ENCODE data around the gene RGS7.
A peak's percentile ranks its signal among the peaks of the same experiment; 100 is the strongest.

RGS7 gene

GRCh38 chr1:240877605-240878004 is 479.4 kb downstream of the RGS7 start:
- ChIA-PET POLR2A (ENCODE audit: low non-redundant PET) (no interaction called here), CTCF (no interaction called here)
- TF ChIP-seq CTCF (conservative IDR thresholded peaks at IDR 0.05; ENCODE audit: low read depth), result no peak
- no peak for DNase-seq (ENCODE audit: low spot score)
- H3K27ac ChIP-seq, result no peak overlapping the region

- H3K27ac ChIP-seq, result no peak overlapping the region
- ChIA-PET POLR2A (ENCODE audit: low non-redundant PET) (no interaction called here), CTCF (no interaction called here)
- no peak for DNase-seq (ENCODE audit: low spot score)
- no peak for TF ChIP-seq CTCF (conservative IDR thresholded peaks at IDR 0.05; ENCODE audit: low read depth)
Observed at GRCh38 chr1:240876071-240876470, 480.9 kb downstream of the RGS7 start.

- no peak for TF ChIP-seq CTCF (conservative IDR thresholded peaks at IDR 0.05; ENCODE audit: low read depth)
- H3K27ac ChIP-seq, result no peak overlapping the region
- CTCF ChIA-PET, result no interaction called here
- DNase-seq (ENCODE audit: low spot score), result no peak
- POLR2A ChIA-PET (ENCODE audit: low non-redundant PET), result no interaction called here
Observed at GRCh38 chr1:240869071-240869470, 487.9 kb downstream of the RGS7 start.

GRCh38 chr1:240866724-240867123 is 490.3 kb downstream of the RGS7 start:
- CTCF ChIA-PET, result interaction anchor here (0.6 to 0.7 kb wide), 2 partner anchors 37 to 350 kb away, joined by 3 read pairs; no protein-coding TSS in a partner anchor
- no peak for DNase-seq (ENCODE audit: low spot score)
- H3K27ac ChIP-seq, result no peak overlapping the region
- POLR2A ChIA-PET (ENCODE audit: low non-redundant PET), result no interaction called here
- TF ChIP-seq CTCF (conservative IDR thresholded peaks at IDR 0.05; ENCODE audit: low read depth), result no peak

GRCh38 chr1:240860023-240860422 is 497.0 kb downstream of the RGS7 start:
- TF ChIP-seq CTCF (conservative IDR thresholded peaks at IDR 0.05; ENCODE audit: low read depth), result no peak
- POLR2A ChIA-PET (ENCODE audit: low non-redundant PET), result no interaction called here
- DNase-seq (ENCODE audit: low spot score), result no peak
- H3K27ac ChIP-seq, result no peak overlapping the region
- CTCF ChIA-PET, result interaction anchor here (0.7 kb wide), 1 partner anchor 1234 kb away, joined by 3 read pairs; no protein-coding TSS in a partner anchor

GRCh38 chr1:240854367-240854766 is 502.6 kb downstream of the RGS7 start:
- TF ChIP-seq CTCF (conservative IDR thresholded peaks at IDR 0.05; ENCODE audit: low read depth), result no peak
- DNase-seq (ENCODE audit: low spot score), result peak; percentile 24
- ChIA-PET CTCF (interaction anchor here (0.6 to 0.9 kb wide), 3 partner anchors 68 to 689 kb away, joined by 3 to 5 read pairs (median 3); no protein-coding TSS in a partner anchor), POLR2A (ENCODE audit: low non-redundant PET) (no interaction called here)
- no peak overlapping the region for H3K27ac ChIP-seq

- no peak for TF ChIP-seq CTCF (conservative IDR thresholded peaks at IDR 0.05; ENCODE audit: low read depth)
- no peak for DNase-seq (ENCODE audit: low spot score)
- POLR2A ChIA-PET (ENCODE audit: low non-redundant PET), result no interaction called here
- no peak overlapping the region for H3K27ac ChIP-seq
- CTCF ChIA-PET, result interaction anchor here (0.6 to 0.7 kb wide), 3 partner anchors 45 to 993 kb away, joined by 3 to 6 read pairs (median 4); no protein-coding TSS in a partner anchor
Observed at GRCh38 chr1:240847325-240847724, 509.7 kb downstream of the RGS7 start.
